IMR-90 (cell line): Measurements from ENCODE around the gene WBP1L. TPM values are rescaled to one million over a fixed set of nuclear protein-coding genes. Genes with fewer than 3 reads are reported as not detected.

Source experiments
- ATAC-seq: fragments of 200-7000 bp; cut with Tn5 transposase; 2 replicates; pipeline ENCODE4 v1.9.1; 2020; ENCODE audit warnings: low read depth, mild to moderate bottlenecking, moderate library complexity
- BruUV-seq: library from RNA; stranded (reverse); fragments of 400-500 nt; replicated peaks from 2 replicates; lab custom pipeline; 2021; lab: Mats Ljungman, UMichigan
- CTCF ChIA-PET: fragments of 300-600 bp; formaldehyde crosslinking; extraction: SDS; loops from one replicate; lab custom pipeline; 2021; ENCODE audit warnings: antibody characterized with exemption; lab: Yijun Ruan, JAX
- POLR2A ChIA-PET: fragments of 300-600 bp; sonication (Branson Sonifier 250); formaldehyde crosslinking; loops from one replicate; lab custom pipeline; 2022; ENCODE audit warnings: antibody characterized with exemption; ENCODE audit not compliant: unreplicated experiment; lab: Charles Lee
- DNase-seq: peaks from one replicate; pipeline ENCODE4 v3.0.0; 2013
- H2AFZ ChIP-seq: replicated peaks from 2 replicates; pipeline ENCODE3; 2013; ENCODE audit warnings: low read length, mild to moderate bottlenecking; ENCODE audit not compliant: poor library complexity
- H2AK5ac ChIP-seq: 2 replicates; pipeline ENCODE4 v1.6.1; 2013; ENCODE audit warnings: low read depth, low read length, inconsistent platforms
- H2AK9ac ChIP-seq: replicated peaks from 2 replicates; pipeline ENCODE3; 2013; ENCODE audit warnings: mild to moderate bottlenecking, low read depth, low read length, moderate library complexity; ENCODE audit not compliant: poor library complexity
- H2BK120ac ChIP-seq: 2 replicates; pipeline ENCODE4 v1.6.1; 2013; ENCODE audit warnings: low read depth, low read length, inconsistent platforms
- H2BK15ac ChIP-seq: 3 replicates; pipeline ENCODE4 v1.6.1; 2013; ENCODE audit warnings: low read depth, low read length, inconsistent platforms
- H2BK20ac ChIP-seq: 2 replicates; pipeline ENCODE4 v1.6.1; 2013; ENCODE audit warnings: low read depth, mild to moderate bottlenecking, inconsistent platforms, low read length, moderate library complexity
- H2BK5ac ChIP-seq: 2 replicates; pipeline ENCODE4 v1.6.1; 2013; ENCODE audit warnings: mild to moderate bottlenecking, low read depth, low read length, inconsistent platforms; ENCODE audit not compliant: poor library complexity, severe bottlenecking
- H3K14ac ChIP-seq: replicated peaks from 2 replicates; pipeline ENCODE4 v1.6.1; 2013; ENCODE audit warnings: low read depth, low read length, inconsistent platforms
- H3K18ac ChIP-seq: 2 replicates; pipeline ENCODE4 v1.6.1; 2013; ENCODE audit warnings: low read depth, low read length, control low read depth
- H3K23ac ChIP-seq: 2 replicates; pipeline ENCODE4 v1.6.1; 2013; ENCODE audit warnings: low read depth, low read length, inconsistent platforms
- H3K27ac ChIP-seq: 2 replicates; pipeline ENCODE4 v1.5.1; 2013; ENCODE audit warnings: mild to moderate bottlenecking, control low read depth, low read length; ENCODE audit not compliant: insufficient read depth
- H3K27me3 ChIP-seq: 2 replicates; pipeline ENCODE4 v1.6.1; 2013; ENCODE audit warnings: low read length; ENCODE audit not compliant: control insufficient read depth, insufficient read depth
- H3K36me3 ChIP-seq: 2 replicates; pipeline ENCODE4 v1.6.1; 2013; ENCODE audit warnings: low read length, mixed read lengths; ENCODE audit not compliant: control insufficient read depth, insufficient read depth
- H3K4ac ChIP-seq: 2 replicates; pipeline ENCODE4 v1.6.1; 2013; ENCODE audit warnings: low read depth, low read length, inconsistent platforms
- H3K4me1 ChIP-seq: 2 replicates; pipeline ENCODE4 v1.6.1; 2013; ENCODE audit warnings: low read length, mixed read lengths; ENCODE audit not compliant: control insufficient read depth, insufficient read depth
- H3K4me2 ChIP-seq: 2 replicates; pipeline ENCODE4 v1.6.1; 2013; ENCODE audit warnings: low read depth, mild to moderate bottlenecking, control low read depth, low read length, moderate library complexity
- H3K4me3 ChIP-seq: 2 replicates; pipeline ENCODE4 v1.5.1; 2013; ENCODE audit warnings: low read depth, mild to moderate bottlenecking, control low read depth, low read length, moderate library complexity; ENCODE audit not compliant: insufficient read depth
- H3K56ac ChIP-seq: 2 replicates; pipeline ENCODE4 v1.6.1; 2013; ENCODE audit warnings: low read length, inconsistent platforms; ENCODE audit not compliant: insufficient read depth; ENCODE audit errors: extremely low read depth
- H3K79me1 ChIP-seq, 2 experiments: 2 replicates each; pipeline ENCODE4 v1.6.1; 2013; ENCODE audit warnings: low read length in 2 of 2, inconsistent platforms in 1 of 2, low read depth in 1 of 2
- H3K9ac ChIP-seq: 2 replicates; pipeline ENCODE4 v1.6.1; 2013; ENCODE audit warnings: low read depth, low read length, control low read depth
- H3K9me1 ChIP-seq: 2 replicates; pipeline ENCODE4 v1.6.1; 2013; ENCODE audit warnings: low read length, inconsistent platforms; ENCODE audit not compliant: insufficient read depth
- H3K9me3 ChIP-seq: 2 replicates; pipeline ENCODE4 v1.6.1; 2013; ENCODE audit warnings: low read length; ENCODE audit not compliant: control insufficient read depth, insufficient read depth
- H4K20me1 ChIP-seq: 2 replicates; pipeline ENCODE4 v1.6.1; 2013; ENCODE audit warnings: low read length, inconsistent platforms; ENCODE audit not compliant: insufficient read depth
- H4K5ac ChIP-seq: 2 replicates; pipeline ENCODE4 v1.6.1; 2013; ENCODE audit warnings: mild to moderate bottlenecking, low read depth, low read length, control low read depth
- H4K8ac ChIP-seq, 2 experiments: 2 replicates each; pipeline ENCODE4 v1.6.1; 2013; ENCODE audit warnings: low read depth in 2 of 2, low read length in 2 of 2, control low read depth in 1 of 2, inconsistent platforms in 1 of 2
- H4K91ac ChIP-seq: 2 replicates; pipeline ENCODE4 v1.6.1; 2013; ENCODE audit warnings: low read depth, low read length, inconsistent platforms; ENCODE audit not compliant: insufficient read depth
- CHD1 ChIP-seq: IDR thresholded peaks from 2 replicates; pipeline ENCODE4 v1.6.1; 2012; ENCODE audit warnings: low read depth, low read length, improper control_type of control experiment
- CTCF ChIP-seq: conservative IDR thresholded peaks from 2 replicates; pipeline ENCODE4 v1.5.1; 2012; ENCODE audit warnings: mild to moderate bottlenecking, low read depth, low read length, improper control_type of control experiment
- WGBS, 2 experiments: methylation state at CpG; one replicate each; pipeline versions ENCODE4 v1.1.5 to v1.1.7; 2013; ENCODE audit warnings: missing lambda C conversion rate in 2 of 2; ENCODE audit not compliant: insufficient read length in 1 of 2; ENCODE audit errors: extremely low coverage in 2 of 2; 5-methylcytosine and 5-hydroxymethylcytosine counted together
- dilution Hi-C: fragments of 300-500 bp; cut with HindIII; formaldehyde crosslinking; loops from one replicate; pipeline ENCODE4 v1.14.3; 2018; ENCODE audit warnings: low sequenced_read_pairs; ENCODE audit not compliant: unreplicated experiment
- in situ Hi-C: fragments of 300-500 bp; cut with MboI; formaldehyde crosslinking; loops from 3 replicates; pipeline ENCODE4 v1.14.3; 2019; ENCODE audit warnings: low sequenced_read_pairs, inconsistent platforms, mixed read lengths
- intact Hi-C: fragments of 100-400 bp; cut with micrococcal nuclease; formaldehyde crosslinking; loops from 2 replicates; pipeline ENCODE4 v1.10.0; 2022
- polyA plus RNA-seq, 3 experiments: library from polyadenylated mRNA; depleted of rRNA; stranded (reverse); fragments of >200 nt; gene quantifications; 2 replicates each; pipeline ENCODE4 v1.2.3, GENCODE V29; 2012; ENCODE audit warnings: low replicate concordance in 1 of 3
- total RNA-seq: library from RNA; depleted of rRNA; stranded (reverse); fragments of >200 nt; gene quantifications from 2 replicates; pipeline ENCODE4 v1.2.3, GENCODE V29; 2012

Gene WBP1L
- total and polyA plus RNA-seq, 2 of the 4 experiments (the other 2 are of a cell fraction): 20.7 to 31.0 TPM

GRCh38 chr10:102775201-102775934, 31.6 kb downstream of the WBP1L start:
- H3K9me3 ChIP-seq: no peaks in the 10 kb centered on the region
- H2BK20ac ChIP-seq: 0 out of 2 replicates have a peak overlapping the region, but pooled peaks have one; percentile 34
- peak overlapping the region; percentile 60 for H2BK120ac ChIP-seq
- BruUV-seq: no TSS peak
- ATAC-seq (no peak), DNase-seq (peak; percentile 15)
- H3K27ac ChIP-seq: peak overlapping the region; percentile 1; the same call in 1 of the 2 replicates
- dilution Hi-C loops: no loop called here
- peak overlapping the region; percentile 86 for H2AK5ac ChIP-seq
- peak overlapping the region; percentile 29 for H3K23ac ChIP-seq
- intact Hi-C loops: no loop called here
- peaks cover 41 to 63% of the 10 kb centered on the region in 2 experiments for H3K79me1 ChIP-seq
- H3K36me3 ChIP-seq: no peaks in the 10 kb centered on the region
- ChIA-PET CTCF (interaction anchor here (1.6 kb wide), 1 partner anchor 22 kb away, joined by 6 read pairs; no protein-coding TSS in a partner anchor), POLR2A (no interaction called here)
- H4K5ac ChIP-seq: no peak overlapping the region
- H4K8ac ChIP-seq: peak overlapping the region; percentile 20 to 48; a peak in 2 of 4 replicates
- H3K18ac ChIP-seq: peak overlapping the region; percentile 48
- H4K20me1 ChIP-seq: peaks cover 79% of the 10 kb centered on the region
- H4K91ac ChIP-seq: peak overlapping the region; percentile 48; the same call in 1 of the 2 replicates
- H3K56ac ChIP-seq: 0 out of 2 replicates have a peak overlapping the region, but pooled peaks have one; percentile 24
- H3K9me1 ChIP-seq: peaks cover 26% of the 10 kb centered on the region
- H3K4me2 ChIP-seq: peak overlapping the region; percentile 76
- no peak for TF ChIP-seq CTCF
- TF ChIP-seq CHD1: 0 out of 2 replicates have a peak, but pooled peaks have one; percentile 39
- peak overlapping the region; percentile 89 for H2AK9ac ChIP-seq
- no peaks in the 10 kb centered on the region; the same call in none of the 2 replicates for H3K27me3 ChIP-seq
- peaks cover 22% of the 10 kb centered on the region for H3K4me1 ChIP-seq
- 0 out of 3 replicates have a peak overlapping the region, but pooled peaks have one; percentile 30 for H2BK15ac ChIP-seq
- no peak overlapping the region for H3K9ac ChIP-seq
- WGBS, 2 experiments: 83% methylated on average over 2 of the region's 16 CpGs; no CpG with 5 or more reads in 1 of the 2 experiments
- no peak overlapping the region for H3K4me3 ChIP-seq
- peak overlapping the region; percentile 74 for H3K14ac ChIP-seq
- in situ Hi-C loops: no loop called here
- H2AFZ ChIP-seq: peak overlapping the region; percentile 76
- H3K4ac ChIP-seq: peak overlapping the region; percentile 66
- peak overlapping the region; percentile 34 for H2BK5ac ChIP-seq
